ENCODE results near the gene TBPL2.
A peak's percentile ranks its signal among the peaks of the same experiment; 100 is the strongest.
"Not testable (repeated sequence)": the region's sequence is repeated elsewhere in the genome, so short reads cannot be mapped to it uniquely, and the experiment has no call there.

TBPL2 gene

GRCh38 chr14:55399852-55400251, 40.6 kb downstream of the TBPL2 start:
- FAIRE-seq, result no peak

GRCh38 chr14:55399183-55399582, 41.2 kb downstream of the TBPL2 start:
- FAIRE-seq, result no peak

DNA sequence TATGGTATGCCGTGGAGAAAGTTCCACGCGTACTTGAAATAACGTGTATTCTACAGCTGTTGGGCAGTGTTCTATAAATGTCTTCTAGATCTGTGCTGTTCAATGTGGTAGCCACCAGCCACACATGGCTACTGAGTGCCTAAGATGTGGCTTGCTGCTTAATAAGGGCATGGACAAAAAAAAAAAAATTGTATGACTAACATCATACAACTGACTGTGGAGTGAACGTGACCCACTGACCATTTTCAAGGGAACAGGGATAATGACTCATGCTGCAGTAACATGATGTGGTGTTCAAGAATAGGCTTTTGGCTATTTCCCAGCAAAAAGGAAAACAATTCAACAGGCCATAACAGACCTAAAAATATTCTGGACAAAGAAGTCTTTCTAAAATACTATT, 41.7 kb downstream of the TBPL2 start:
- no peak for FAIRE-seq

DNA sequence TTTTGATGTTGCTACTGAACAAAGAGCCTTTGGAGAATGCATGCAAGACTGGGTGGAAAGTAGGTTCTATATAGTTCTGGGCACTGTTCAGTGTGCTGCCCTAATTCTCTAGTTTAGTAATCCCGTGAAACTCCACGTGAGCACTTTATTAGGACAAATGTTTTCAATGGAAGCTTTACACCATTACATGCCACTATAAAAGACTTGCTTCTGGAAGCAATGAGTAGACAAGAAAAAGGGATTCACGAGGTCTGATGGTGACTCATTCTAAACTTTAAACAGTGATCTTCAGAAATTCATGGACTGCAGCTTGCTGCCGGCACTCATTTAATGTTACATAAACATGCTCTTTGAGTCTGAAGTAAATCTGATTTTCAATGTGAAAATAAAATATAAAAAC, 51.1 kb downstream of the TBPL2 start:
- no peak for FAIRE-seq

DNA sequence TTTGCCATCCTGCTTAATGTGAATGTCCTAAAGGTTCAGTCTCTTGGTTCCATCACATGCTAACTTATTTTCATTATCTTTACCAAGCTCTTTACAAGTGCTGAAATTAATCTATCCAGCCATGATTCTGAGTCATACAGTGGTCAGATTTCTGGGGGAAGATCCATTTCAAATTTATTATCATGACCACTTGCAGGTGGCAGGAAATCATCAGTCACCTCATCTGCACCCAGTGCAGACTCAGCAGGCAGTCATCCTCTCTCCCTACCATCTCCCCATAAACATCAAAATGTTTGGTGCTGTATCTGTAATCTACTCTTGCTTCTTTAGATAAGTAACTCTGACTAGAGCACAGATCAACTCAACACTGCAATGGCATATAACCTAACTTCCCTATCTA, 52.3 kb downstream of the TBPL2 start:
- no peak for FAIRE-seq

- no peak for FAIRE-seq
These were observed 53.3 kb downstream of the TBPL2 start for GRCh38 chr14:55387121-55387520.

- no peak for FAIRE-seq
These were observed 54.2 kb downstream of the TBPL2 start for GRCh38 chr14:55386037-55386808.

DNA sequence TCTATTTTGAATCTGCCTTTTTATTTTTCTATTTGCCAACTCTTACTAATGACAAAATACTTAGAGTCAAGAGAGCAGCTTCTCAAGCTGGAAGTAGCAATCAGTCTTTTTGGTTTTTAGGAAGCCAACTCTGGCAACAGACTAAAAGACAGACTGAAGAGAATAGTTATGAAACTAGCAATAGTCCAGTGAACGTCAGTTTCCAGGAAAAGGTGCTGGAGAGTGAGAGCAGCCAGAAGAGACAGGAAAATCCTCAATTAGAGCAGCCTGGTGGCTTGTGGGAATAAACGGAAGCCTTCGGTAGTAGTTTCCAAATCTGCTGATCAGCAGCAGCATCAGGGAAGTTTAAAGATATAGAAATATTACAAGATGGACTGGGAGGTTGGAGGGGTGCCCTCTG, 55.9 kb downstream of the TBPL2 start:
- FAIRE-seq, result no peak

DNA sequence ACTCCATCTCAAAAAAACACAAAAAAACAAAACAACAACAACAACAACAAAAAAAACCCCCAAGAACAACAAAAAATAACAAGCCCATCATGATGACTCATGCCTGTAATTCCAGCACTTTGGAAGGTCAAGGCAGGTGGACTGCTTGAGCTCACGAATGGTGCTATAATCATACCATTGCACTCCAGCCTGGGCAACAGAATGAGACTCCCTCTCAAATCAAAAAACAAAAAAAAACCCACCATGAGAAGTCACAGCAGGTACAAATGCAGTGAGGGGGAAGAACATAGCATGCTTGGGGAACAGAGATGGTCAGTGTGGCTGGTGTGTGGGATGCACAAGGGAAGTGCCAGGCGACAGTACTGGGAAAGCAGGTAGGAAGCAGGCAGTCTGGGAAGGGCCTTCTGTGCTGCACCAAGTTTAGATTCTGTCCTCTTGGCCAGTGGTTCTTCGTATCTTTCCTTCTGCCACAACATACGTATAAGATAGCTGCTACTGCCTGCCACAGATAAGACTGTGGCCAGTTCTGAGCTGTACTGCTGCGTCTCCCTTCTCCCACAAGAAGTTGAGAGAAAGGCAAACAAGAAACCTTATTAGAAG, 56.8 kb downstream of the TBPL2 start:
- FAIRE-seq, result no peak

GRCh38 chr14:55383056-55383466, 57.4 kb downstream of the TBPL2 start:
- FAIRE-seq, result not testable (repeated sequence)

DNA sequence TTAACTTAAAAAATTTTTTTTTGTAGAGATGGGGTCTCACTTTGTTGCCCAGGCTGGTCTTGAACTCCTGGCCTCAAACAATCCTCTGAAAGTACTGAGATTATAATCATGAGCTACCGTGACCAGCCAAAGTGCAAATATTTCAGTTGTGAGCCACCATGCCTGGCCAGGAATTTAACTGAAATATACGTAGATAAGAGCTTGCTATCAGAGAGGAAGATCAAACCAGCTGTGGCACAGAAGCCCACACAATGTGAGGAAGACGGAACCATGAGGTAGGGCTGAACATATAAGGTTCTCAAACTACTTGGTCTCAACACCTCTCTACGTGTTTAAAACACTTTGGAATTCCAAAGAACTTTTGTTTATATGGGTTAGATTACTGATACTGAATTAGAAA, 57.9 kb downstream of the TBPL2 start:
- FAIRE-seq, result no peak

DNA sequence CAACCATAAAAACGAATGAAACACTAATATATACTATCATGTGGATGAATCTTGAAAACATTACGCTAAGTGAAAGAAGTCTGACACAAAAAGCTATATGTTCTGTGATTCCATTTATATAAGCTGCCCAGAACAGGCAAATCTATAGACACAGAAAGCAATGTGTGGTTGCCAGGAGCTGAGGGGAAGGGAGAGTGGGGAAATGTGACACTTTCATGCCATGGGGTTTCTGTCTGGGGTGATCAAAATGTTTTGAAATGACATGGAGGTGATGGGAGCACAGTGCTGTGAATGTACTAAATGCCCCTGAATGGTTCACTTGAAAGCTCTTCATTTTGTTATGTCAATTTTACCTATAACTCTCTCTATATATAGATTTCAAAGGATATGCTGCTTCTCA, 58.9 kb downstream of the TBPL2 start:
- FAIRE-seq, result no peak

- no peak for FAIRE-seq
These were observed 59.4 kb downstream of the TBPL2 start for GRCh38 chr14:55381040-55381439.

- no peak for FAIRE-seq
These were observed 63.2 kb downstream of the TBPL2 start for GRCh38 chr14:55377236-55377635.

DNA sequence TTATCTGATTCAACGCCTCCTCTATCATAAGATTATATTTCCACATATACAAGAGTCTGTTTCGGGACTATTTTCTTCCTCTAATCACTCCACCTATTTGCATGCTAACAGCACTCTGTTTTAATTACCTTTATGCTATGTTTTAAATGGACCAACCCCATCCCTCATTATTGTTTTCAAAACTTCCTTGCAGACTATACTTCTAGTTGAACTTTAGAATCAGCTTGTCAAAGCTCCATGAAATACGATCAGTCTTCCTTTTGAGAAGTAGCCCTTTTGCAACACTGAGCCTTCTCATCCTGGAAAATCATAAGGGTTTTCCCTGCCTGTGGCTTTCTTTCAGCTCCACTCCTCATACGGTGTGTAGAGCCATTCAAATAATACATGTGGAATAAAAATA, 65.6 kb downstream of the TBPL2 start:
- FAIRE-seq, result no peak

- FAIRE-seq, result no peak
These were observed 66.4 kb downstream of the TBPL2 start for GRCh38 chr14:55373784-55374705.

GRCh38 chr14:55372825-55373224, 67.6 kb downstream of the TBPL2 start:
- FAIRE-seq, result no peak

GRCh38 chr14:55372423-55372822, 68.0 kb downstream of the TBPL2 start:
- FAIRE-seq, result no peak

DNA sequence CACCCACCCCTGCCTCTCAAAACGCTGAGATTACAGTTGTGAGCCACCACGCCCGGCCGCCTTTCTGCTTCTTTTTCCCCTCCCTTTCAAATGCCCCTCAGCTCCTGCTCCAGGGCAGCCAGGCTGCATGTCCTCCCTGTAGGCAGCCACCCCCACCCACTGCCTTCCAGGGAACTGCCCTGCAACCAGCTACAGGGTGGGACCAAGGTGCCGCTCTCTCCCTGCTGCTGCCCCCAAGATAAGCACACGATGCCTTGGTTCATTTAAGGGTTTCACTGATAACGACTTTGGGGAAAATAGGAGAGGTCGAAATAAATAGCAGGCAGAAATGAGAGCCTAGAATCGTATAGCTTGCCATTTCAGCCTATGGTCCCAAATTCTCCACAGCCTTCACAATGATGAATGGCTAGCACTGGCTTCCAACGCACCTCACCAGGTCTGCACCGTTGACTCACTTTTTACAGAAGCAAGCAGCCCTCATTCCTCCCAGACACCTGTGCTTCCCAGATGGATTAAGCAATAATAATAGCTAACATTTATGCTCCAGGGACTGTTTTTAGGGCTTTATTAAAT, 69.4 kb downstream of the TBPL2 start:
- no peak for FAIRE-seq

GRCh38 chr14:55366271-55366670, 74.1 kb downstream of the TBPL2 start:
- peak; percentile 79 for FAIRE-seq

All from endometrium (tissue), 2 donors.